Testis (tissue), 2 donors: Measurements from ENCODE around the gene HOMER1.

Experiments used
- POLR2A ChIP-seq: fragments of 450-650 bp; IDR thresholded peaks from one replicate; pipeline ENCODE4 v1.6.1; 2017; ENCODE audit warnings: antibody characterized with exemption, mild to moderate bottlenecking, moderate library complexity
- TF ChIP-seq, protein P1 (sequence below), 3 experiments: fragments of 450-650 bp in 2 of 3; fragments of 200-600 bp in 1 of 3; sonication (generic) in 1 of 3; IDR thresholded peaks; one replicate each; pipeline ENCODE4 v1.5.1; 2016 to 2019; ENCODE audit warnings: antibody characterized with exemption in 3 of 3, mild to moderate bottlenecking in 2 of 3, moderate library complexity in 1 of 3

DNA sequence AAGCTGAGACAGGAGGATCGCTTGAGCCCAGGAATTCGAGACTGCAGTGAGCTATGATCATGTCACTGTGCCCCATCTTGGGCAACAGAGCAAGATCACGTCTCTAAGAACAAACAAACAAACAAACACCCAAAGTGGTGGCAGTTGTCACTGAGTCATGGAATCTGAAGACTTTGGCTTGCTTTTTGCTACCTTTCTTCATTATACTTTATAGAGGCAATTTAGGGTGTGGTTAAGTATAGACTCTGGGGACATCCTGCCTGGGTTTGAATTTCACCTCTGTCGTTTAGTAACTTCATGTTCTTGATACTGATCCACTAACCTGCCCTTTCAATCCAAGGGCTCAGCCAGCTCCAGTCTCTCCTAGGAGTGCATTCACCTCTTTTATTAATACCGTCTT is 13.0 kb upstream of the HOMER1 start:
- TF ChIP-seq POLR2A = no peak
- TF ChIP-seq, protein P1, sequence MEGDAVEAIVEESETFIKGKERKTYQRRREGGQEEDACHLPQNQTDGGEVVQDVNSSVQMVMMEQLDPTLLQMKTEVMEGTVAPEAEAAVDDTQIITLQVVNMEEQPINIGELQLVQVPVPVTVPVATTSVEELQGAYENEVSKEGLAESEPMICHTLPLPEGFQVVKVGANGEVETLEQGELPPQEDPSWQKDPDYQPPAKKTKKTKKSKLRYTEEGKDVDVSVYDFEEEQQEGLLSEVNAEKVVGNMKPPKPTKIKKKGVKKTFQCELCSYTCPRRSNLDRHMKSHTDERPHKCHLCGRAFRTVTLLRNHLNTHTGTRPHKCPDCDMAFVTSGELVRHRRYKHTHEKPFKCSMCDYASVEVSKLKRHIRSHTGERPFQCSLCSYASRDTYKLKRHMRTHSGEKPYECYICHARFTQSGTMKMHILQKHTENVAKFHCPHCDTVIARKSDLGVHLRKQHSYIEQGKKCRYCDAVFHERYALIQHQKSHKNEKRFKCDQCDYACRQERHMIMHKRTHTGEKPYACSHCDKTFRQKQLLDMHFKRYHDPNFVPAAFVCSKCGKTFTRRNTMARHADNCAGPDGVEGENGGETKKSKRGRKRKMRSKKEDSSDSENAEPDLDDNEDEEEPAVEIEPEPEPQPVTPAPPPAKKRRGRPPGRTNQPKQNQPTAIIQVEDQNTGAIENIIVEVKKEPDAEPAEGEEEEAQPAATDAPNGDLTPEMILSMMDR (IDR thresholded peaks at IDR 0.05) = no peak
